Panc1 (cell line): ENCODE measurements around the gene FGD2.

Experiments used
- POLR2AphosphoS5 ChIP-seq: IDR thresholded peaks from 2 replicates; pipeline ENCODE4 v1.6.1; 2012; ENCODE audit warnings: mild to moderate bottlenecking, low read depth, low read length, moderate library complexity
- TCF7L2 ChIP-seq: IDR thresholded peaks from 2 replicates; pipeline ENCODE4 v1.6.1; 2011; ENCODE audit warnings: mild to moderate bottlenecking, low read depth, low read length, inconsistent platforms
- TF ChIP-seq, protein P1 (sequence below): fragments of 450-650 bp; IDR thresholded peaks from 2 replicates; pipeline ENCODE4 v1.5.1; 2017; ENCODE audit warnings: mild to moderate bottlenecking
- TF ChIP-seq, protein P2 (sequence below), 2 experiments: IDR thresholded peaks; 2 replicates each; pipeline ENCODE4 v1.6.1; 2011 to 2012; ENCODE audit warnings: low read depth in 2 of 2, control low read depth in 1 of 2, low read length in 1 of 2, mild to moderate bottlenecking in 1 of 2, moderate library complexity in 1 of 2; ENCODE audit not compliant: insufficient read depth in 1 of 2

DNA sequence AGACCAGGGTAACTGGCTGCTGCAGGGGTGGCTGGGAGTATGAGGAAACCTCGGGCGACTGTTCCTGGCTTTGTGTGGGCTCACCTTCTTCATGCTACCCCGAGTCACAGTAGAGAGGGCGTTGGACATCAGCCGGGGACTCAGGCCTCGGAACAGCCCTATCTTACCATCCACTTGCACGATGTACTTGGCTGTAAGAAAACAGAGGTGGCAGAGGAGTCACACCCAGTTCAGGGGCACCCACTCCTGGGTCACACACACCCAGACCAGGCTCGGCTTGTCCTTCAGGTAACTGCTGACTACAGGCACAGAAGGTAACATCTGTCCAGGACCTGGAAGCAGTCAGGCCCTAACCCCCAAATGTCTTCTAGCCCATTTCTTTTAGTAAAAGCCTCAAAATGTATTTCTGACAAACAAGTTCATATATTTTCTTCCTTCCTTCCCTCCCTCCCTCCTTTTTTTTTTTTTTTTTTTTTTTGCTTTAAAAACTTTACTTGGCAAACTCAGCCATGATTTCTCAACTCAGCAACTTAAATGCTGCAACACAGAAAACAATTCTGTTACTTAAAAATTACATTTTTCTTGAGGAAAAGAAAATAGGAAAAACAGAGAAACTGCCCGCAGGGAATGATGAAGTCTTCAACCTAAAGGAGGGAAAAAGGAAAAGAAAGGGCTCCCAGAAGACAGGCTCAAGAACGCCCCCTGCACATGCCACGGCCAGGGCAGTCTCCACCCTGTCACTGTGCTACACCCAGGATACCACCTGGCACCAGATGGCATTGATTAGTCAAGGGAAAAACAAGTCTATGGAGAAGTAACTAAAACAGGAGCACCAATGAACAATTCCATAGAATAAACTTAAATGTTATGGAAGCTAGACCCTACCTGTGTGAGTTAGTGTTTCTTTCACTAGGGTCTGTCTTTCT lies 26.8 kb upstream of the FGD2 start:
- no peak for TF ChIP-seq TCF7L2
- TF ChIP-seq, protein P1, sequence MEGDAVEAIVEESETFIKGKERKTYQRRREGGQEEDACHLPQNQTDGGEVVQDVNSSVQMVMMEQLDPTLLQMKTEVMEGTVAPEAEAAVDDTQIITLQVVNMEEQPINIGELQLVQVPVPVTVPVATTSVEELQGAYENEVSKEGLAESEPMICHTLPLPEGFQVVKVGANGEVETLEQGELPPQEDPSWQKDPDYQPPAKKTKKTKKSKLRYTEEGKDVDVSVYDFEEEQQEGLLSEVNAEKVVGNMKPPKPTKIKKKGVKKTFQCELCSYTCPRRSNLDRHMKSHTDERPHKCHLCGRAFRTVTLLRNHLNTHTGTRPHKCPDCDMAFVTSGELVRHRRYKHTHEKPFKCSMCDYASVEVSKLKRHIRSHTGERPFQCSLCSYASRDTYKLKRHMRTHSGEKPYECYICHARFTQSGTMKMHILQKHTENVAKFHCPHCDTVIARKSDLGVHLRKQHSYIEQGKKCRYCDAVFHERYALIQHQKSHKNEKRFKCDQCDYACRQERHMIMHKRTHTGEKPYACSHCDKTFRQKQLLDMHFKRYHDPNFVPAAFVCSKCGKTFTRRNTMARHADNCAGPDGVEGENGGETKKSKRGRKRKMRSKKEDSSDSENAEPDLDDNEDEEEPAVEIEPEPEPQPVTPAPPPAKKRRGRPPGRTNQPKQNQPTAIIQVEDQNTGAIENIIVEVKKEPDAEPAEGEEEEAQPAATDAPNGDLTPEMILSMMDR = no peak
- TF ChIP-seq POLR2AphosphoS5 = no peak
- TF ChIP-seq, protein P2, sequence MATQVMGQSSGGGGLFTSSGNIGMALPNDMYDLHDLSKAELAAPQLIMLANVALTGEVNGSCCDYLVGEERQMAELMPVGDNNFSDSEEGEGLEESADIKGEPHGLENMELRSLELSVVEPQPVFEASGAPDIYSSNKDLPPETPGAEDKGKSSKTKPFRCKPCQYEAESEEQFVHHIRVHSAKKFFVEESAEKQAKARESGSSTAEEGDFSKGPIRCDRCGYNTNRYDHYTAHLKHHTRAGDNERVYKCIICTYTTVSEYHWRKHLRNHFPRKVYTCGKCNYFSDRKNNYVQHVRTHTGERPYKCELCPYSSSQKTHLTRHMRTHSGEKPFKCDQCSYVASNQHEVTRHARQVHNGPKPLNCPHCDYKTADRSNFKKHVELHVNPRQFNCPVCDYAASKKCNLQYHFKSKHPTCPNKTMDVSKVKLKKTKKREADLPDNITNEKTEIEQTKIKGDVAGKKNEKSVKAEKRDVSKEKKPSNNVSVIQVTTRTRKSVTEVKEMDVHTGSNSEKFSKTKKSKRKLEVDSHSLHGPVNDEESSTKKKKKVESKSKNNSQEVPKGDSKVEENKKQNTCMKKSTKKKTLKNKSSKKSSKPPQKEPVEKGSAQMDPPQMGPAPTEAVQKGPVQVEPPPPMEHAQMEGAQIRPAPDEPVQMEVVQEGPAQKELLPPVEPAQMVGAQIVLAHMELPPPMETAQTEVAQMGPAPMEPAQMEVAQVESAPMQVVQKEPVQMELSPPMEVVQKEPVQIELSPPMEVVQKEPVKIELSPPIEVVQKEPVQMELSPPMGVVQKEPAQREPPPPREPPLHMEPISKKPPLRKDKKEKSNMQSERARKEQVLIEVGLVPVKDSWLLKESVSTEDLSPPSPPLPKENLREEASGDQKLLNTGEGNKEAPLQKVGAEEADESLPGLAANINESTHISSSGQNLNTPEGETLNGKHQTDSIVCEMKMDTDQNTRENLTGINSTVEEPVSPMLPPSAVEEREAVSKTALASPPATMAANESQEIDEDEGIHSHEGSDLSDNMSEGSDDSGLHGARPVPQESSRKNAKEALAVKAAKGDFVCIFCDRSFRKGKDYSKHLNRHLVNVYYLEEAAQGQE (IDR thresholded peaks at IDR 0.05; ENCODE audit: insufficient read depth in 1 of 2, low read depth in 2 of 2, low read length in 1 of 2) = no peak
